ENCODE data around the gene ZMIZ1. TPM values are rescaled to one million over a fixed set of nuclear protein-coding genes. Genes with fewer than 3 reads are reported as not detected.

ZMIZ1 gene
- total and polyA plus RNA-seq, 12 donors: 6.6 to 113 (median 55.1) TPM

DNA sequence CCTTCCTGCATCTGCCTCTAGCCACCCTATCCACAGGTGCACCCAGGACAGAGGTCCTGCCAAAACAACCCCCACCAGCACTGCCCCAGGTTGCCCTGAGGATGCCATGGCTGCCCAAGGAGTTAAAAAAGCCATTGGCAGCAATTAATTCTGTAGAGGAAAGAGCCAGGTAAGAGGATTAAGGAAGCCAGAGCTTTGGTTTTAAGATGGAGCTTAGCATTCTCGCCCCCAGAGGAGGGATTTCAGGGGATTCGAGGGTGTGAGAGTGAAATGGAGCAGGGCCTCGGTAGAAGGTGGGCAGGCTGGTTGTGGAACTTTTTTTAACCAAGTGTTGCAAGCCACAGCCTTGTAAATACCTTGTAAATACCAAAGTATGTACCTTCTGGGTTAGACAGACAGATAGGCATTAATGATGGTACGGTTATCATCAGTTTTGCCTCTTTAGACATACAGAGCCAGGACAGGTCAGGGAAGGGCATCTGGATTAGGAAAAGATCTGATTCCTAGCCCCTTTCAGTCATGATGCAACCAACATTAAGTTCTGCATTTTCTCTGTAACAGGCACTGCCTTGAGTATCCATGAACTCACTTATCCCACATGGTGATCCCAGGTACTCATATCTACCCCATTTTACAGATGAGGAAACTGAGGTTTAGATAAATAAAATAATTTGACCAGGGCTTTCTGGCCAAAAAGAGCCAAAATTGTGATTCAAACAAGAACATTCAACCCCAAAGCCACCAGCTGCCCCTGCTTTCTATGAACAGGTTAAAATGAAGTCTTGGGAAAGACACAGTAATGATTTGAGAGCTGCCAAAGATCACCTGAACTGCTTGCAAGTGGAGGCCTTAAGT is 157.9 kb downstream of the ZMIZ1 start:
- H3K4me1 ChIP-seq (replicated peaks in 1 of 2): peaks cover 22 to 34% of the 10 kb centered on the region in 2 donors
- H3K27me3 ChIP-seq: no peaks in the 10 kb centered on the region
- intact Hi-C loops (cut with DNase I): no loop called here
- no peak overlapping the region for H3K4me3 ChIP-seq
- 77 to 93% (median 85%) methylated on average over 4 of the region's 4 CpGs for WGBS, 4 donors
- H3K27ac ChIP-seq: peak overlapping the region in 1 of 5 donors; percentile 18
- no peaks in the 10 kb centered on the region for H3K9me3 ChIP-seq (replicated peaks in 1 of 3)
- TF ChIP-seq POLR2A (IDR thresholded peaks at IDR 0.05): no peak
- TF ChIP-seq, protein P1, sequence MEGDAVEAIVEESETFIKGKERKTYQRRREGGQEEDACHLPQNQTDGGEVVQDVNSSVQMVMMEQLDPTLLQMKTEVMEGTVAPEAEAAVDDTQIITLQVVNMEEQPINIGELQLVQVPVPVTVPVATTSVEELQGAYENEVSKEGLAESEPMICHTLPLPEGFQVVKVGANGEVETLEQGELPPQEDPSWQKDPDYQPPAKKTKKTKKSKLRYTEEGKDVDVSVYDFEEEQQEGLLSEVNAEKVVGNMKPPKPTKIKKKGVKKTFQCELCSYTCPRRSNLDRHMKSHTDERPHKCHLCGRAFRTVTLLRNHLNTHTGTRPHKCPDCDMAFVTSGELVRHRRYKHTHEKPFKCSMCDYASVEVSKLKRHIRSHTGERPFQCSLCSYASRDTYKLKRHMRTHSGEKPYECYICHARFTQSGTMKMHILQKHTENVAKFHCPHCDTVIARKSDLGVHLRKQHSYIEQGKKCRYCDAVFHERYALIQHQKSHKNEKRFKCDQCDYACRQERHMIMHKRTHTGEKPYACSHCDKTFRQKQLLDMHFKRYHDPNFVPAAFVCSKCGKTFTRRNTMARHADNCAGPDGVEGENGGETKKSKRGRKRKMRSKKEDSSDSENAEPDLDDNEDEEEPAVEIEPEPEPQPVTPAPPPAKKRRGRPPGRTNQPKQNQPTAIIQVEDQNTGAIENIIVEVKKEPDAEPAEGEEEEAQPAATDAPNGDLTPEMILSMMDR (IDR thresholded peaks at IDR 0.05): no peak
- peaks cover 0 to 13% of the 10 kb centered on the region in 2 donors for H3K36me3 ChIP-seq (replicated peaks in 1 of 2)
- no peak for DNase-seq

DNA sequence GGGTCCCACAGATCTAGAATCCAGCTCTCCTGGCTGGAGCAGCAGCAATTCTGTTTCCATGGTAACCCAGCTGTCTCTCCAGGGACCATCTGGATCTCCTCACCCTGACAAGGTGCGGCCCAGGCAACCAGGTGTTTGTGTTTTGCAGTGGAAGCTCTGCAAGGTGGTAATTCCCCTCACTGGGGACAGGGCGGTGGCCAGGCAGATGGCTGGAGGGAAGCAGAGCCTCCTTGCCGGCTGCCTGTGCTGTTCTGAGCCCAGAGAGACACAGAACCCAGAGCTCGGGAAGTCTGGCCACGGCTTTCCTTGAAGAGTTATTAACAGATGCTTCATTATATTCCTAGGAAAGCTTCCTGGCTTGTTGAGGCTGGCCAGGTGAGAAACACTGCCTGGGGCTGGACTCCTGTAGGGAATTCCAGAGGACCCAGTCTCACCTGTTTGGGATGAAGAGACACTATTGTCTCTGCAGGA is 160.3 kb downstream of the ZMIZ1 start:
- H3K4me1 ChIP-seq (replicated peaks in 1 of 2): peaks cover 0 to 10% of the 10 kb centered on the region in 2 donors
- DNase-seq: peak in 1 of 7 donors; percentile 84
- no peaks in the 10 kb centered on the region for H3K27me3 ChIP-seq
- peak overlapping the region in 1 of 5 donors; percentile 28 for H3K27ac ChIP-seq
- TF ChIP-seq, protein P1 (IDR thresholded peaks at IDR 0.05): no peak
- TF ChIP-seq POLR2A (IDR thresholded peaks at IDR 0.05): no peak
- intact Hi-C loops (cut with DNase I): no loop called here
- whole genome bisulfite sequencing, 4 donors: 77 to 85% (median 81%) methylated on average over 3 to 5 of the region's 5 CpGs
- H3K9me3 ChIP-seq (replicated peaks in 1 of 3): no peaks in the 10 kb centered on the region
- peaks cover 0 to 13% of the 10 kb centered on the region in 2 donors for H3K36me3 ChIP-seq (replicated peaks in 1 of 2)
- H3K4me3 ChIP-seq: no peak overlapping the region

DNA sequence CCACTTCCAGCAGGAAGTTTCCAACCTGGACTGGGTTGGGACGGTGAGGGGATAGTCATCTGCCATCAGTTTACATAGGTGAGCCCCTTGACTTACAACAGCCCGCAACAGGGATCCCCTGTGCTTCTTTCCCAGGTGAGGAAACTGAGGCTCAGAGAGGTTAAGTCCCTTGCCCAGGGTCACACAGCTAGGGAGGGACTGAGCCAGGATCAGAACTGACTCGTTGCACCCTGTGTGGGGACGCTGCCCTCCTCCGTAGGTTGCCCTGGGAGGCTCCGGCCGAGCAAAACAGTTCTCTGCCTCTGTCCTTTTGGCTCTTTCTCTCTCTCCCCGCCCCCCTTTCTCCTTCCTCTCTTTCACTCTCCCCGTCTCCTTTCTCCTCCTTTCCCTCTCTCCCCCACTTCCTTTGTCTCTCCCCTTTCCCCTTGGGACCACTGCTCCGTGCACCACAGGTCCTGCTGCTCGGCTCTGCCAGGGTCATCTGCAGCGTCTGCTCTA is 161.1 kb downstream of the ZMIZ1 start:
- no peak for DNase-seq
- WGBS, 4 donors: 68 to 81% (median 78%) methylated on average over 12 of the region's 12 CpGs
- intact Hi-C loops (cut with DNase I): no loop called here
- peaks cover 0 to 4% of the 10 kb centered on the region in 2 donors for H3K4me1 ChIP-seq (replicated peaks in 1 of 2)
- no peak overlapping the region for H3K4me3 ChIP-seq
- peak overlapping the region in 2 of 5 donors; percentile 15 to 28 for H3K27ac ChIP-seq
- TF ChIP-seq, protein P1 (IDR thresholded peaks at IDR 0.05): no peak
- no peak for TF ChIP-seq POLR2A (IDR thresholded peaks at IDR 0.05)
- peaks cover 0 to 15% of the 10 kb centered on the region in 2 donors for H3K36me3 ChIP-seq (replicated peaks in 1 of 2)
- no peaks in the 10 kb centered on the region for H3K27me3 ChIP-seq
- no peaks in the 10 kb centered on the region for H3K9me3 ChIP-seq (replicated peaks in 1 of 3)

DNA sequence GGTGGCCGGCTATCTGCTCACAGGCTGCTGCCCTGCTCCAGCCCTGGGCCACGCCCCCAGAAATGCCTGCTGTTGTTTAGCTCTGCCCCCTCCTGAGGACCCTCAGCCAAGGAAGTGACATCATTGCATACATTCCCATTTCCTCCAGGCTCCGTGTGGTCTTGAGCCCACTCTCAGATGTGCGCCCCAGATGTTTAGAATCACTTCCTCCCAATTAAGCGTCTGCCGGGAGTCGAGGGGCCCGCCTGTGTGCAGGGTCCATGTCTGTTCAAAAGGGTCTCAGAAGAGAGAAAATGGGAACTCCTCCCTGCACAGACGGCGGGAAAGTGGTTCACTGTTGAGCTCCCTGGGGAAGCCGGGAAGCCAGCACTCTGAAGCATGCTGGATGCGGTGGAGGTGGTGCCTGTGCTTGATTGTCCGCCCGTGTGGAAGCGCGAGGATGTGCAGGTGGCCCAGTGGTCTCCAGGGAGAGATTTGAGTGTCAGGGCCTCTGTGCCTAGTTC is 161.6 kb downstream of the ZMIZ1 start:
- peaks cover 0 to 4% of the 10 kb centered on the region in 2 donors for H3K4me1 ChIP-seq (replicated peaks in 1 of 2)
- no peak for TF ChIP-seq POLR2A (IDR thresholded peaks at IDR 0.05)
- TF ChIP-seq, protein P1 (IDR thresholded peaks at IDR 0.05): no peak
- H3K27me3 ChIP-seq: no peaks in the 10 kb centered on the region
- DNase-seq: no peak
- H3K27ac ChIP-seq: peak overlapping the region in 1 of 5 donors; percentile 28
- intact Hi-C loops (cut with DNase I): no loop called here
- H3K4me3 ChIP-seq: no peak overlapping the region
- WGBS, 4 donors: 73 to 80% (median 76%) methylated on average over 16 of the region's 16 CpGs
- peaks cover 0 to 20% of the 10 kb centered on the region in 2 donors for H3K36me3 ChIP-seq (replicated peaks in 1 of 2)
- H3K9me3 ChIP-seq (replicated peaks in 1 of 3): no peaks in the 10 kb centered on the region

Measured in adrenal gland (tissue), 12 donors.